GM12801 (cell line): ENCODE results near the gene EPB41L2.

Source experiments
- CTCF ChIP-seq: IDR thresholded peaks from one replicate; pipeline ENCODE4 v1.5.1; 2011; ENCODE audit warnings: control low read depth; ENCODE audit not compliant: insufficient read length; ENCODE audit errors: extremely low read depth

The EPB41L2 gene

GRCh38 chr6:131067521-131067920 lies 4.5 kb upstream of the EPB41L2 start:
- TF ChIP-seq CTCF = no peak

GRCh38 chr6:131065824-131066171 lies 2.8 kb upstream of the EPB41L2 start:
- TF ChIP-seq CTCF = no peak

- no peak for TF ChIP-seq CTCF
Observed at GRCh38 chr6:131065112-131065823, 2.2 kb upstream of the EPB41L2 start.

- no peak for TF ChIP-seq CTCF
Observed at GRCh38 chr6:131063764-131064272, 773 bp upstream of the EPB41L2 start.

GRCh38 chr6:131062241-131063027 lies 611 bp downstream of the EPB41L2 start:
- no peak for TF ChIP-seq CTCF

GRCh38 chr6:131061751-131062119 lies 1.3 kb downstream of the EPB41L2 start:
- no peak for TF ChIP-seq CTCF

- TF ChIP-seq CTCF = no peak
Observed at GRCh38 chr6:131061041-131061750, 1.8 kb downstream of the EPB41L2 start.
